Kidney epithelial cell (primary cell): ENCODE results near the gene KIFC3. TPM values are rescaled to one million over a fixed set of nuclear protein-coding genes. Genes with fewer than 3 reads are reported as not detected.

Experiments
- DNase-seq: peaks from one replicate; pipeline ENCODE4 v3.0.0-alpha.2; 2010; ENCODE audit warnings: low read depth
- H3K27me3 ChIP-seq: 2 replicates; pipeline ENCODE4 v1.6.0; 2011; ENCODE audit warnings: low read length; ENCODE audit not compliant: control insufficient read depth, insufficient read depth
- H3K36me3 ChIP-seq: 2 replicates; pipeline ENCODE4 v1.5.1; 2011; ENCODE audit warnings: low read length; ENCODE audit not compliant: control insufficient read depth, insufficient read depth
- H3K4me3 ChIP-seq: 2 replicates; pipeline ENCODE4 v1.5.1; 2011; ENCODE audit warnings: low read depth, mild to moderate bottlenecking, control low read depth, low read length
- total RNA-seq: library from RNA; depleted of rRNA; stranded (reverse); fragments of >200 nt; gene quantifications from 2 replicates; pipeline ENCODE4 v1.2.3, GENCODE V29; 2015
- TF ChIP-seq, protein P1 (sequence below): IDR thresholded peaks from 2 replicates; pipeline ENCODE4 v1.5.1; 2011; ENCODE audit warnings: mild to moderate bottlenecking, moderate library complexity, low read length, control low read depth, inconsistent platforms; ENCODE audit not compliant: insufficient read depth, poor library complexity, severe bottlenecking

KIFC3 gene
- total RNA-seq, 1 donor from 2014 or later, result 84.9 TPM

DNA sequence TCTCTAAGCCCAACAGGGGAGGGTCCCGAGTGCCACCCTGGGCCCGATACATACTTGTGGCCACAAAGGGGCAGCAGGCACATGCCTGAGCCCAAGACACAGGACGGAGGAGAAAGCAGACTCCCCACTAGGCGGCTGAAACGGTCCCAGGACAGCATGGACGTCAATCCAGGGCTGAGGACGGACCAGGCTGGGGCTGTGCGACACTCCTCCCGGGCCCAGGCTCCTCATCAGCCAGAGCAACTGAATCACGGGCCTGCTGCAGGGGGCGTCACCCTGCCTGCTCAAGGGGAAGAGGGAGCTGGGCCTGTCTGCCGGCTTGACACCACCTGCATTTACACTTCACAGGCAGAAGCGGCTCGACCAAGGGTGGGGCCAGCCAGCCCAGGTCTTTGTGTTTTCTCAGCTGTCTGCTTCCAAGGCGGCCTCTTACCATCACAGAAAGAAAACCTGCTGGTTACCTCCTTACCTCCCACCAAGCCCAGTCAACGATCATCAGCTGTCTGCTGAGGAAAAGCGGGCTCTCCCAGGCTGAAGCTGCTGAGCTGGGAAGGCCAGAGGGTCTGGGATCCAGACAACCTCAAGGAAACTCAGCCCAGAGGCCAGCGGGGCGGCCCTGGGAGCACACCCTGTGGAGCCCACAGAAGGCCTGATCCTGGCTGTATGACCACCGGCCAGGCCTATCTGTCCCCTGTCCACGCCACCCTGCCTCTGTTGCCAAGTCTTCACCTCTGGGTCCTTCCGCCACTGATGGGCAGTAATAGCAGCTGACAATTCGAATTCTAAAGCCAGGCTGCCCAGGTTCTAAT lies 26.4 kb downstream of the KIFC3 start:
- no peaks in the 10 kb centered on the region for H3K27me3 ChIP-seq
- no peak overlapping the region for H3K4me3 ChIP-seq
- DNase-seq, result no peak
- H3K36me3 ChIP-seq, result peaks cover 3% of the 10 kb centered on the region
- TF ChIP-seq, protein P1, sequence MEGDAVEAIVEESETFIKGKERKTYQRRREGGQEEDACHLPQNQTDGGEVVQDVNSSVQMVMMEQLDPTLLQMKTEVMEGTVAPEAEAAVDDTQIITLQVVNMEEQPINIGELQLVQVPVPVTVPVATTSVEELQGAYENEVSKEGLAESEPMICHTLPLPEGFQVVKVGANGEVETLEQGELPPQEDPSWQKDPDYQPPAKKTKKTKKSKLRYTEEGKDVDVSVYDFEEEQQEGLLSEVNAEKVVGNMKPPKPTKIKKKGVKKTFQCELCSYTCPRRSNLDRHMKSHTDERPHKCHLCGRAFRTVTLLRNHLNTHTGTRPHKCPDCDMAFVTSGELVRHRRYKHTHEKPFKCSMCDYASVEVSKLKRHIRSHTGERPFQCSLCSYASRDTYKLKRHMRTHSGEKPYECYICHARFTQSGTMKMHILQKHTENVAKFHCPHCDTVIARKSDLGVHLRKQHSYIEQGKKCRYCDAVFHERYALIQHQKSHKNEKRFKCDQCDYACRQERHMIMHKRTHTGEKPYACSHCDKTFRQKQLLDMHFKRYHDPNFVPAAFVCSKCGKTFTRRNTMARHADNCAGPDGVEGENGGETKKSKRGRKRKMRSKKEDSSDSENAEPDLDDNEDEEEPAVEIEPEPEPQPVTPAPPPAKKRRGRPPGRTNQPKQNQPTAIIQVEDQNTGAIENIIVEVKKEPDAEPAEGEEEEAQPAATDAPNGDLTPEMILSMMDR, result peak; percentile 44

DNA sequence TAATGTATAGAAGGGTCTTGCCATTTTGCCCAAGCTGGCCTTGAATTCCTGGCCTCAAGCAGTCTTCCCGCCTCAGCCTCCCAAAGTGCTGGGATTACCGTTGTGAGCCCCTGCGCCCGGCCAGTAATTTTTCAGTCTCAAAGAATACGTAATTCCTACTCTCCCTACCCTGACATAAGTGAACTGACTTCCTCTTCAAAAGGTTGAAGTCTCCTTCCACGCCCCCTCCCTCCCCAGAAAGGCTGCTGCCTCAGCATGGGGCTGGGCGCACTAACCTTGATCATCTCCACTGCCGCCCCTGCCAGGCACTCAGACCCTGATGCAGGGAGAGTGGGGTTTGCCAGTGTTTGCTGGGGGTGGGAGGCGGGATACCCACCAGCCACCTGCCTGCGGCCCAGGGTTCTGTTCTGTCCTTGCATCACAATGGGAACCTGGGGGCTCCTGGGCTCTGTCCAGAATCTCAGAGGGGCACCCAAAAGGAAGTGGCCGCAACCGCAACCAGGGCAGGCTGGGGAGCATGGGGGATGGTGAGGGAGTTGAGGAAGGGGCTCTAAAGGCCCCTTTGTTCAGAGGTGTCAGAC lies 27.5 kb downstream of the KIFC3 start:
- DNase-seq, result no peak
- Histone ChIP-seq H3K27me3 (no peaks in the 10 kb centered on the region), H3K36me3 (peaks cover 3% of the 10 kb centered on the region), H3K4me3 (no peak overlapping the region)
- TF ChIP-seq, protein P1, result no peak

DNA sequence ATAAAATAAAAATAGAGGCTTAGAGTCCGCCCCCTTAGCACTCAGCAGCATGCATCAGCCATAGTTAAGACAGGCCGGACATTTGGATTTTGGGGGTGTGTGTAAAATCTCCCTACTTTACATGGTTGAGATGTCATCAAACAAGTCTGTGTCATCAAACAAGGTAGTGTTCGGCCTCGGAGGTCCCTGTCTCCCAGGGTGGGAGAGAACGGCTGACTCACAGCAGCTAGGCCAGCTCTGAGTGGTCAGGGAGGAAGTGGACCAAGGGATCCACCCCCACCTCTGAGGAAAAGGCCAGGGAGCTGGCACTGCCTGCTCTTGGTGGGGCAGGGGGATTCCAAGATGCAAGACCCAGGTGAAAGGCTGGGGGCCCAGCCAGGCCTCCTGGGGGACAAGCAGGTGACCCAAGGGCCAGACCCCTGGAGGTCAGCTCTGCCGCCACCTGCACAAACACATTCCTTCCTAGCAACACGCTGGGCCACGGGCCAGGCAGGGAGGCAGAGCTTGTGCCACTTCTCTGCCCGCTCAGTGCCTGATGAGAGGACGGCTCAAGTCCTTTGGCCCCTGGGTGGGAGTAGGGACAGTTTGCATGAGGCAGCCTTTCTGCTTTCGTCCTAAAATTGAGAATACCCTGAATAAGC lies 28.5 kb downstream of the KIFC3 start:
- Histone ChIP-seq H3K36me3 (peaks cover 3% of the 10 kb centered on the region), H3K27me3 (no peaks in the 10 kb centered on the region), H3K4me3 (no peak overlapping the region)
- DNase-seq, result no peak
- TF ChIP-seq, protein P1, result no peak

DNA sequence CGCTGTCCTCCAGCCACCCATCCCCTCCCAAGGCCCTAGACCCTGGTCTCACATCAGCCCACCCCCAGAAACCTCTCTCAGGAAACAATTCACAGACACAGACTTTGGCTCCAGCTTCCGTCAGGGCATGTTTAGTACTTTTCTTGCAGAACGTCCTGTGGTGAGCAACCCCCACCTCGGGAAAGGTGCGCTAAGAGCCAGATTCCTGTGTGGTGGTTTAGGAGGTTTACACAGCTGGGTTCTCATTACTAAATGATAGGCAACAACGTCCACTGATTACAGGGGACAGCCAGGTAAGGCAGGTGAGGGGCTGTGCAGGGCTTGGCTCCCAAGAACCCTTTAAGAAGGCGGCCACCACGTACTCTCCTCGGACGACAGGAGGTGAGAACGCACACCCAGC lies 29.3 kb downstream of the KIFC3 start:
- H3K4me3 ChIP-seq, result no peak overlapping the region
- peaks cover 3% of the 10 kb centered on the region for H3K36me3 ChIP-seq
- H3K27me3 ChIP-seq, result no peaks in the 10 kb centered on the region
- no peak for DNase-seq
- TF ChIP-seq, protein P1, result no peak

DNA sequence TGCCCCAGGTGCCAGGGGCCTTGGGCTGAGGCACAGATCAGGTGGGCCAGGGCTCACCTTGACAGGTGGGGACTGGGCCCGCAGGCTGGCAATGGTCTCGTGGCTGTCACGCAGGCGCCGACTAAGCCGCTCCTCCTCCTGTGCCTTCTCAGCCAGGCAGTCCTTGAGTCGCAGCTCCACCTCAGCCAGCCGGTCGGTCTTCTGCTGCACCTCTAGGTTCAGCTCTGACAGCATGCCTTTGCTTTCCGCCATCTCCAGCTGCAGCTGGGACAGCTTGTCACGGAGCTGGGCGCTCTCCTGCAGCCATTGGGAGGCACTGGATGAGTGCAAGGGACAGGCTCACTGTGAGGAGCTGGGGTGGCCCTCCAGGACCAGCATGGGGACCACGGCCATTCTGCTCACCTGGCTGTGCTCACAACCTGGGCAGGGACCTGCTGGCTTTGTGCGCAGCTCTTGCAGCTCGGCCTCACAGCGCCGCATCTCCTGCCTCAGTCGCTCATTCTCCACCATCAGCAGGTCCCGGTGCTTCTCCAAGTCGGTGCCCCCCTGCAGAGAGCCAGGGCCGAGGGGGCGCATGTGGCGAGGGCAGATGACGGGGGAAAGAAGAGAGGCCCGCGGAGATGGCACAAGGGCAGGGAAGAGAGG lies 31.0 kb downstream of the KIFC3 start:
- Histone ChIP-seq H3K27me3 (no peaks in the 10 kb centered on the region), H3K36me3 (peaks cover 1% of the 10 kb centered on the region), H3K4me3 (no peak overlapping the region)
- TF ChIP-seq, protein P1, result no peak
- no peak for DNase-seq
